Lower lobe of right lung (tissue), 2 donors: ENCODE data around the gene SCYL2. TPM values are rescaled to one million over a fixed set of nuclear protein-coding genes. Genes with fewer than 3 reads are reported as not detected.

Source experiments
- ATAC-seq, 2 donors: fragments of 200-7000 bp; cut with Tn5 transposase; one replicate each; pipeline ENCODE4 v1.9.1; 2020 to 2022; ENCODE audit warnings: mild to moderate bottlenecking in 2 of 2, moderate library complexity in 2 of 2
- DNase-seq: peaks from one replicate; pipeline ENCODE4 v3.0.0-alpha.2; 2020
- H3K27ac ChIP-seq: fragments of 200-600 bp; one replicate; pipeline ENCODE4 v1.8.0; 2022
- H3K27me3 ChIP-seq: fragments of 200-600 bp; one replicate; pipeline ENCODE4 v1.8.0; 2022; ENCODE audit warnings: low read depth
- H3K36me3 ChIP-seq: fragments of 200-600 bp; one replicate; pipeline ENCODE4 v1.8.0; 2022; ENCODE audit warnings: mild to moderate bottlenecking
- H3K4me1 ChIP-seq: fragments of 200-600 bp; one replicate; pipeline ENCODE4 v1.8.0; 2022
- H3K4me3 ChIP-seq: fragments of 200-600 bp; one replicate; pipeline ENCODE4 v1.8.0; 2022; ENCODE audit warnings: mild to moderate bottlenecking
- H3K9me3 ChIP-seq: fragments of 200-600 bp; one replicate; pipeline ENCODE4 v1.8.0; 2022
- CTCF ChIP-seq: fragments of 200-600 bp; IDR thresholded peaks from one replicate; pipeline ENCODE4 v1.8.0; 2022; ENCODE audit warnings: antibody characterized with exemption, mild to moderate bottlenecking
- intact Hi-C: fragments of 100-400 bp; cut with DNase I; formaldehyde crosslinking; loops from one replicate; pipeline ENCODE4 v1.11.0; 2022
- total RNA-seq: library from RNA; stranded (reverse); fragmentation: NEBNext Ultra II Directional; extraction: Animal tissue kit (Norgen Biotek cat#: 25700); gene quantifications from one replicate; pipeline ENCODE4 v1.2.1, GENCODE V29; 2021
- donor health status: DM: no; HTN: yes; CAD: no; lungs with severe emphysema.

The SCYL2 gene
- total RNA-seq, 1 donor from 2014 or later = 45.0 TPM

GRCh38 chr12:100359822-100360221 lies 92.8 kb downstream of the SCYL2 start:
- H3K4me3 ChIP-seq = no peak overlapping the region
- peaks cover 12% of the 10 kb centered on the region for H3K27me3 ChIP-seq
- no peaks in the 10 kb centered on the region for H3K4me1 ChIP-seq
- intact Hi-C loops = no loop called here
- peak in 1 of 2 donors; percentile 64 for ATAC-seq
- no peak for DNase-seq
- H3K27ac ChIP-seq = no peak overlapping the region
- H3K36me3 ChIP-seq = no peaks in the 10 kb centered on the region
- no peaks in the 10 kb centered on the region for H3K9me3 ChIP-seq
- no peak for TF ChIP-seq CTCF

- intact Hi-C loops = no loop called here
- Histone ChIP-seq H3K9me3 (no peaks in the 10 kb centered on the region), H3K27me3 (peaks cover 12% of the 10 kb centered on the region), H3K4me3 (no peak overlapping the region), H3K27ac (no peak overlapping the region), H3K36me3 (no peaks in the 10 kb centered on the region), H3K4me1 (no peaks in the 10 kb centered on the region)
- ATAC-seq = no peak
- TF ChIP-seq CTCF = no peak
- DNase-seq = no peak
Measured at GRCh38 chr12:100360450-100360849, 93.5 kb downstream of the SCYL2 start.

GRCh38 chr12:100364324-100364723 lies 97.3 kb downstream of the SCYL2 start:
- Histone ChIP-seq H3K27ac (no peak overlapping the region), H3K36me3 (no peaks in the 10 kb centered on the region), H3K27me3 (no peaks in the 10 kb centered on the region), H3K9me3 (no peaks in the 10 kb centered on the region), H3K4me3 (no peak overlapping the region), H3K4me1 (no peaks in the 10 kb centered on the region)
- no peak for TF ChIP-seq CTCF
- intact Hi-C loops = no loop called here
- DNase-seq (no peak), ATAC-seq (no peak)

GRCh38 chr12:100365411-100365810 lies 98.4 kb downstream of the SCYL2 start:
- ATAC-seq (no peak), DNase-seq (no peak)
- intact Hi-C loops = no loop called here
- TF ChIP-seq CTCF = no peak
- Histone ChIP-seq H3K27ac (no peak overlapping the region), H3K4me3 (no peak overlapping the region), H3K4me1 (no peaks in the 10 kb centered on the region), H3K27me3 (no peaks in the 10 kb centered on the region), H3K36me3 (no peaks in the 10 kb centered on the region), H3K9me3 (no peaks in the 10 kb centered on the region)

- ATAC-seq (no peak), DNase-seq (no peak)
- intact Hi-C loops = no loop called here
- H3K4me1 ChIP-seq = no peaks in the 10 kb centered on the region
- H3K27ac ChIP-seq = no peak overlapping the region
- no peak for TF ChIP-seq CTCF
- no peaks in the 10 kb centered on the region for H3K27me3 ChIP-seq
- no peak overlapping the region for H3K4me3 ChIP-seq
- H3K36me3 ChIP-seq = no peaks in the 10 kb centered on the region
- H3K9me3 ChIP-seq = no peaks in the 10 kb centered on the region
Measured at GRCh38 chr12:100368066-100368465, 101.1 kb downstream of the SCYL2 start.

GRCh38 chr12:100371146-100371545 lies 104.2 kb downstream of the SCYL2 start:
- TF ChIP-seq CTCF = no peak
- intact Hi-C loops = no loop called here

More at GRCh38 chr12:100371146-100371545, 104.2 kb downstream of the SCYL2 start:
- H3K27me3 ChIP-seq = no peaks in the 10 kb centered on the region
- H3K4me1 ChIP-seq = no peaks in the 10 kb centered on the region
- H3K36me3 ChIP-seq = no peaks in the 10 kb centered on the region
- no peaks in the 10 kb centered on the region for H3K9me3 ChIP-seq
- no peak overlapping the region for H3K27ac ChIP-seq
- DNase-seq (no peak), ATAC-seq (no peak)
- H3K4me3 ChIP-seq = no peak overlapping the region
